Transverse colon (tissue), 4 donors: ENCODE data around the gene STRBP. TPM values are rescaled to one million over a fixed set of nuclear protein-coding genes. Genes with fewer than 3 reads are reported as not detected.

Experiments
- DNase-seq: peaks from one replicate; pipeline ENCODE4 v3.0.0-alpha.2; 2019
- H3K27ac ChIP-seq, 4 donors: fragments of 200-600 bp; sonication (generic); 2 replicates each; pipeline ENCODE4 v1.5.1; 2016 to 2018; ENCODE audit warnings: inconsistent platforms in 4 of 4
- H3K27me3 ChIP-seq: fragments of 200-600 bp; sonication (generic); 2 replicates; pipeline ENCODE4 v1.5.1; 2017; ENCODE audit warnings: inconsistent platforms
- H3K36me3 ChIP-seq, 4 donors: fragments of 200-600 bp; sonication (generic); 2 replicates each; pipeline ENCODE4 v1.5.1; 2017 to 2019; ENCODE audit warnings: inconsistent platforms in 4 of 4
- H3K4me1 ChIP-seq, 4 donors: fragments of 200-600 bp; sonication (generic); 2 replicates each; pipeline ENCODE4 v1.5.1; 2017 to 2020; ENCODE audit warnings: inconsistent platforms in 4 of 4
- H3K4me3 ChIP-seq, 4 donors: fragments of 200-600 bp; sonication (generic); 1 replicate in 1 of 4; 2 replicates in 3 of 4; pipeline versions ENCODE4 v1.5.1 to v1.6.1; 2017 to 2019; ENCODE audit warnings: inconsistent platforms in 4 of 4
- H3K9me3 ChIP-seq, 2 donors: fragments of 200-600 bp; sonication (generic); 2 replicates each; pipeline ENCODE4 v1.5.1; 2017 to 2019; ENCODE audit warnings: inconsistent platforms in 2 of 2
- EP300 ChIP-seq: sonication (generic); formaldehyde crosslinking; IDR thresholded peaks from one replicate; pipeline ENCODE4 v1.6.1; 2017; ENCODE audit warnings: antibody characterized with exemption, low read depth
- POLR2A ChIP-seq: fragments of 450-650 bp; IDR thresholded peaks from one replicate; pipeline ENCODE4 v1.6.1; 2016; ENCODE audit warnings: antibody characterized with exemption, mild to moderate bottlenecking, moderate library complexity
- POLR2AphosphoS5 ChIP-seq, 3 donors: sonication (generic); formaldehyde crosslinking; IDR thresholded peaks; one replicate each; pipeline ENCODE4 v1.6.1; 2016; ENCODE audit warnings: antibody characterized with exemption in 3 of 3
- WGBS, 2 donors: methylation state at CpG; one replicate each; pipeline ENCODE4 v1.1.5; 2018; ENCODE audit warnings: low coverage in 1 of 2; 5-methylcytosine and 5-hydroxymethylcytosine counted together
- in situ Hi-C, 4 donors: fragments of 200-750 bp; cut with MboI; loops; one replicate each; pipeline versions ENCODE4 v1.15.0 to v1.15.1; 2017; ENCODE audit warnings: low sequenced_read_pairs in 3 of 4, low pct_ligation_motif_present in 1 of 4, low pct_unique_long_range_greater_than_20kb in 1 of 4
- intact Hi-C: fragments of 100-400 bp; cut with DNase I; formaldehyde crosslinking; loops from one replicate; pipeline ENCODE4 v1.15.1; 2023; ENCODE audit warnings: low total_unique reads
- total RNA-seq, 4 donors: library from RNA; depleted of rRNA; stranded (reverse); fragments of >200 nt; gene quantifications; one replicate each; pipeline ENCODE4 v1.1.0, GENCODE V29; 2016
- TF ChIP-seq, protein P1 (sequence below), 5 experiments: fragments of 200-600 bp in 3 of 5; fragments of 450-650 bp in 2 of 5; sonication (generic) in 3 of 5; IDR thresholded peaks; 1 replicate in 2 of 5; 2 replicates in 3 of 5; pipeline ENCODE4 v1.5.1; 2016 to 2017; ENCODE audit warnings: antibody characterized with exemption in 5 of 5, inconsistent platforms in 3 of 5, mild to moderate bottlenecking in 2 of 5, moderate library complexity in 1 of 5

Gene STRBP
- total RNA-seq, 4 donors from 2014 or later = 19.1 to 50.3 (median 43.2) TPM

DNA sequence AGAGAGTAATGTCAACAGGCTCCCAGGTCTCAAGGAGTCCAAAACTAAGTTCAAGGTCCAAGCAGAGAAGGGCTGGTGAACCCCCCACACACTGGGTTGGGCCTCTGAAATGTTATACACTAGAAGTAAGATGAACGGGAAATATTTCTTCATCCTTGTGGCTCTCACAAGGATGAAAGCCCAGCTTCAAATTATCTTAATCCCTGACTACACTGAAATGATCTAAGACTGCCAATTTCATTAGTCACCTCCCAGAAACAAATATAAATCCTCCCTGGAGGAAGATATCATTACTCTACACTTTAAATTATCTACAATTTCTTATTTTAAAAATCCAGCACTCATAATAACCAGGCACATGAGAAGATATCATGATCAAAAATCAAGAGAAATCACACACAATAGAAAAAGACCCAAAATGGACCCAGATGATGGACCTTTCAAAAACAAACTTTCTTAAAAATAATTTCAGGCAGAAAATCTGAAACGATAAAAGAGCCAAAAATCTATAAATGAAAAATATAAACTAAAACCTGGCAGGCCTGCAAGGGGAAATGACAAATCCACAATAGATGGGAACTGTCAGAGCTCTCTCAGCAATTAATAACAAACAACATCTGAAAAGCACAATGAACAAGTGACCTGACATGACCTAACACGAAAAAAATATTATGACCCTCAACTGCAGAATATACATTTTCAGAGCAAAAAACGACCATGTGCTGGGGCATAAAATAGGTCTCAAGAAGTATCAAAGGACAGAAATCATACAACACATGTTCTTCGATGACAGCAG is 117.5 kb downstream of the STRBP start:
- no peak for TF ChIP-seq POLR2AphosphoS5 (IDR thresholded peaks at IDR 0.05)
- no peak for TF ChIP-seq POLR2A
- TF ChIP-seq, protein P1, sequence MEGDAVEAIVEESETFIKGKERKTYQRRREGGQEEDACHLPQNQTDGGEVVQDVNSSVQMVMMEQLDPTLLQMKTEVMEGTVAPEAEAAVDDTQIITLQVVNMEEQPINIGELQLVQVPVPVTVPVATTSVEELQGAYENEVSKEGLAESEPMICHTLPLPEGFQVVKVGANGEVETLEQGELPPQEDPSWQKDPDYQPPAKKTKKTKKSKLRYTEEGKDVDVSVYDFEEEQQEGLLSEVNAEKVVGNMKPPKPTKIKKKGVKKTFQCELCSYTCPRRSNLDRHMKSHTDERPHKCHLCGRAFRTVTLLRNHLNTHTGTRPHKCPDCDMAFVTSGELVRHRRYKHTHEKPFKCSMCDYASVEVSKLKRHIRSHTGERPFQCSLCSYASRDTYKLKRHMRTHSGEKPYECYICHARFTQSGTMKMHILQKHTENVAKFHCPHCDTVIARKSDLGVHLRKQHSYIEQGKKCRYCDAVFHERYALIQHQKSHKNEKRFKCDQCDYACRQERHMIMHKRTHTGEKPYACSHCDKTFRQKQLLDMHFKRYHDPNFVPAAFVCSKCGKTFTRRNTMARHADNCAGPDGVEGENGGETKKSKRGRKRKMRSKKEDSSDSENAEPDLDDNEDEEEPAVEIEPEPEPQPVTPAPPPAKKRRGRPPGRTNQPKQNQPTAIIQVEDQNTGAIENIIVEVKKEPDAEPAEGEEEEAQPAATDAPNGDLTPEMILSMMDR (IDR thresholded peaks at IDR 0.05) = no peak
- no peak for TF ChIP-seq EP300
- no peak for DNase-seq
- WGBS, 2 donors = 88 to 90% methylated on average over 4 to 5 of the region's 5 CpGs
- no peak overlapping the region for H3K4me3 ChIP-seq
- H3K27ac ChIP-seq = no peak overlapping the region
- in situ Hi-C loops = no loop called here
- H3K27me3 ChIP-seq = no peaks in the 10 kb centered on the region
- no peaks in the 10 kb centered on the region for H3K9me3 ChIP-seq
- H3K4me1 ChIP-seq = no peaks in the 10 kb centered on the region
- intact Hi-C loops = no loop called here
- H3K36me3 ChIP-seq = peaks cover 0 to 8% (median 0%) of the 10 kb centered on the region in 4 donors

DNA sequence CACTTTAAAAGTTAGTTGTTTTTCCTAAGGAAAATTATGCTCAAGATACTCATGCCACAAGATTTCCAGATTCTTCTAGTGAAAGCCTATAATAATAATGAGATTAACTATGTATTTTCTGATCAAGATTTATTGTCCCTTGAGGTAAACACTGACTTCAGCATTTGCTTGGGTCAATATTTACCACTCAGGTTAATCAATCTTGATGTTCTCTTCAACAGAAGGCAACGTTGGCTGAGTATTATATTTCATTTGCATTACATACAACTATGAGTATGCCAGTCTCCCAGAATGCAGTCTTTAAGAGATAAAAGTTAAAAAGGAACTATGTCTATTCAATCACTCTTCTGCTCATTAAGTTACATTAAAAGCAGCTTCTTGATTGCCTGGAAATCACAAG is 119.3 kb downstream of the STRBP start:
- 41 to 50% methylated on average over 1 of the region's 1 CpG for WGBS, 2 donors
- Histone ChIP-seq H3K4me3 (no peak overlapping the region), H3K27me3 (no peaks in the 10 kb centered on the region), H3K27ac (no peak overlapping the region), H3K36me3 (peaks cover 0 to 8% (median 0%) of the 10 kb centered on the region in 4 donors), H3K4me1 (no peaks in the 10 kb centered on the region), H3K9me3 (no peaks in the 10 kb centered on the region)
- TF ChIP-seq POLR2A = no peak
- TF ChIP-seq EP300 = no peak
- no peak for TF ChIP-seq POLR2AphosphoS5 (IDR thresholded peaks at IDR 0.05)
- DNase-seq = no peak
- in situ Hi-C loops = no loop called here
- intact Hi-C loops = no loop called here

DNA sequence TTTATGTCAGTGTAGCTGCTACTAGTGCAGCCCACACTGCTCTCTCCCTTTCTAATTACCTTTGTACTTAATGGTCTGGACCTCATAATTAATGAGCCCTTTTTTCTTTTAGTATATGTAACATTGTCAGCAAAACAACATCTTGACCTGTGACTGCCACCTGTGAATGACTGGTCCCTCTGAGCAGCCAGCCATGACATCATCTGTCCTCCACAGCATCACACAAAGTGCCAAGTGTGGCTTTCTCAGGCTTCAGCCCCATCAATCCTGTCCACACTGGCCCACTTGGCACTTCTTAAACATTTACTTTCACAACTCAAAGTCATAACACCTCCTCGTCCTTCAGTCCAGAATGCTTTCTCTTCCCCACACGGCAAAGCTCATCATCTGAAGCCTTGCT is 130.2 kb downstream of the STRBP start:
- Histone ChIP-seq H3K27me3 (no peaks in the 10 kb centered on the region), H3K4me1 (no peaks in the 10 kb centered on the region), H3K27ac (no peak overlapping the region), H3K36me3 (peaks cover 0 to 10% (median 1%) of the 10 kb centered on the region in 4 donors), H3K9me3 (no peaks in the 10 kb centered on the region), H3K4me3 (no peak overlapping the region)
- intact Hi-C loops (no loop called here), in situ Hi-C loops (no loop called here)
- DNase-seq = no peak
- TF ChIP-seq, protein P1 (IDR thresholded peaks at IDR 0.05) = no peak
- TF ChIP-seq EP300 (no peak), POLR2AphosphoS5 (IDR thresholded peaks at IDR 0.05) (no peak)
- WGBS, 2 donors = 90 to 98% methylated on average over 2 of the region's 2 CpGs

DNA sequence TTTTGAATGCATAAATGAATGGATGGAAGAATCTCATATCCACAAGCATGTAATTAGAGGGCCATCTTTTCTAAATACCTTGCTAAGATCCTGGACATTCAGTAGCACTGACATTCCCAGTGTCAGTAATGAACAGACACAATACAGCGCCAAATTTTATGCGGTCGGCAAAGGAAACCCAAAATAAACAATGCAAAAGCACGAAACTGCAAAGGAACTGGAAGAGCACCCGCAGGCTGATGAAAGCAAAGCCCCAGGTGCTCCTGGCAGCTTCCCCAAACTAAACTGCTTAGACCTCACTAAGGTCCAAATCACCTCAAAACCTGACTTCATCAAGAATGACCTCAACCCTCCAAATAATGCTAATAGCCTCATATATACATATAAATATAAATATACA is 133.0 kb downstream of the STRBP start:
- Histone ChIP-seq H3K4me1 (no peaks in the 10 kb centered on the region), H3K27ac (no peak overlapping the region), H3K9me3 (no peaks in the 10 kb centered on the region), H3K4me3 (no peak overlapping the region), H3K27me3 (no peaks in the 10 kb centered on the region), H3K36me3 (peaks cover 0 to 20% (median 7%) of the 10 kb centered on the region in 4 donors)
- in situ Hi-C loops = no loop called here
- TF ChIP-seq EP300 (no peak), POLR2A (no peak), POLR2AphosphoS5 (IDR thresholded peaks at IDR 0.05) (no peak)
- TF ChIP-seq, protein P1 (IDR thresholded peaks at IDR 0.05) = no peak
- intact Hi-C loops = no loop called here
- 93 to 96% methylated on average over 5 of the region's 5 CpGs for WGBS, 2 donors
- DNase-seq = no peak

DNA sequence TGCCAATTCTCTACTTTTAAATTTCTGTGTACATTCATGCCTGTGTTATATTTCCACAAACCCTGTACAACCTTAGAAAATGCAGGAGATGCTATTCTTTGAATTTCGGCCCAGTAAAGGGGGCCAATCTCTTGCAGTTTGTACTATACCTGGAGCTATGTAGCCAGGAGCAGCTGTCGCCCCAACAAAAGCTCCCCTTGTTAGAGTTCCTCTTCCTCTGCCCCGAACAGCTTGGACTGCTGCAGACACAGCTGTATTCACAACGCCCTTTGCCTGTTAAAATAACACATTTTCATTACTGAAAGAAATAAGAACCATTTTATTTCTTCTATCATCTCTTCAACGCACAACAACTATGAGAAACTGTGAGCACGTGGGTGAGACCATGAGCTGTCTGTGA is 135.7 kb downstream of the STRBP start:
- H3K27me3 ChIP-seq = no peaks in the 10 kb centered on the region
- H3K36me3 ChIP-seq = peaks cover 0 to 26% (median 5%) of the 10 kb centered on the region in 4 donors
- no peaks in the 10 kb centered on the region for H3K9me3 ChIP-seq
- in situ Hi-C loops (no loop called here), intact Hi-C loops (no loop called here)
- 94 to 100% methylated on average over 3 to 6 of the region's 6 CpGs for WGBS, 2 donors
- DNase-seq = no peak
- no peaks in the 10 kb centered on the region for H3K4me1 ChIP-seq
- H3K27ac ChIP-seq = no peak overlapping the region
- no peak overlapping the region for H3K4me3 ChIP-seq
- TF ChIP-seq, protein P1 (IDR thresholded peaks at IDR 0.05) = no peak
- no peak for TF ChIP-seq EP300
- TF ChIP-seq POLR2A = no peak
- TF ChIP-seq POLR2AphosphoS5 (IDR thresholded peaks at IDR 0.05) = no peak
